Measurements from ENCODE around the gene ACBD6. TPM values are rescaled to one million over a fixed set of nuclear protein-coding genes. Genes with fewer than 3 reads are reported as not detected.

Gene ACBD6
- total RNA-seq, 1 donor from 2014 or later = 80.5 TPM

- no peak overlapping the region for H3K27ac Mint-ChIP-seq
These were observed 253.4 kb downstream of the ACBD6 start for GRCh38 chr1:180248731-180249681.

GRCh38 chr1:180248176-180248575 is 254.2 kb downstream of the ACBD6 start:
- TF ChIP-seq, protein P1, sequence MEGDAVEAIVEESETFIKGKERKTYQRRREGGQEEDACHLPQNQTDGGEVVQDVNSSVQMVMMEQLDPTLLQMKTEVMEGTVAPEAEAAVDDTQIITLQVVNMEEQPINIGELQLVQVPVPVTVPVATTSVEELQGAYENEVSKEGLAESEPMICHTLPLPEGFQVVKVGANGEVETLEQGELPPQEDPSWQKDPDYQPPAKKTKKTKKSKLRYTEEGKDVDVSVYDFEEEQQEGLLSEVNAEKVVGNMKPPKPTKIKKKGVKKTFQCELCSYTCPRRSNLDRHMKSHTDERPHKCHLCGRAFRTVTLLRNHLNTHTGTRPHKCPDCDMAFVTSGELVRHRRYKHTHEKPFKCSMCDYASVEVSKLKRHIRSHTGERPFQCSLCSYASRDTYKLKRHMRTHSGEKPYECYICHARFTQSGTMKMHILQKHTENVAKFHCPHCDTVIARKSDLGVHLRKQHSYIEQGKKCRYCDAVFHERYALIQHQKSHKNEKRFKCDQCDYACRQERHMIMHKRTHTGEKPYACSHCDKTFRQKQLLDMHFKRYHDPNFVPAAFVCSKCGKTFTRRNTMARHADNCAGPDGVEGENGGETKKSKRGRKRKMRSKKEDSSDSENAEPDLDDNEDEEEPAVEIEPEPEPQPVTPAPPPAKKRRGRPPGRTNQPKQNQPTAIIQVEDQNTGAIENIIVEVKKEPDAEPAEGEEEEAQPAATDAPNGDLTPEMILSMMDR (IDR thresholded peaks at IDR 0.05; ENCODE audit: unreplicated experiment) = no peak
- no peak overlapping the region for H3K4me3 Mint-ChIP-seq
- H3K27me3 Mint-ChIP-seq (ENCODE audit: low read depth) = peaks cover 41% of the 10 kb centered on the region
- no peak for DNase-seq (ENCODE audit: low spot score in 2 of 2, unreplicated experiment in 2 of 2)
- H3K9me3 Mint-ChIP-seq = no peaks in the 10 kb centered on the region
- no peaks in the 10 kb centered on the region for H3K36me3 Mint-ChIP-seq
- no peak overlapping the region for H3K27ac Mint-ChIP-seq
- no peaks in the 10 kb centered on the region for H3K4me1 Mint-ChIP-seq

More at GRCh38 chr1:180248731-180249681, 253.4 kb downstream of the ACBD6 start:
- Mint-ChIP-seq H3K36me3 (no peaks in the 10 kb centered on the region), H3K4me1 (no peaks in the 10 kb centered on the region), H3K27me3 (ENCODE audit: low read depth) (peaks cover 36% of the 10 kb centered on the region), H3K9me3 (no peaks in the 10 kb centered on the region), H3K4me3 (no peak overlapping the region)
- no peak for DNase-seq (ENCODE audit: low spot score in 2 of 2, unreplicated experiment in 2 of 2)
- TF ChIP-seq, protein P1 (IDR thresholded peaks at IDR 0.05; ENCODE audit: unreplicated experiment) = no peak

- Mint-ChIP-seq H3K4me1 (no peaks in the 10 kb centered on the region), H3K36me3 (no peaks in the 10 kb centered on the region), H3K4me3 (no peak overlapping the region), H3K9me3 (no peaks in the 10 kb centered on the region), H3K27me3 (ENCODE audit: low read depth) (peaks cover 47% of the 10 kb centered on the region), H3K27ac (no peak overlapping the region)
- TF ChIP-seq, protein P1 (IDR thresholded peaks at IDR 0.05; ENCODE audit: unreplicated experiment) = no peak
- DNase-seq (ENCODE audit: low spot score in 2 of 2, unreplicated experiment in 2 of 2) = no peak
These were observed 254.8 kb downstream of the ACBD6 start for GRCh38 chr1:180247580-180247979.

GRCh38 chr1:180247061-180247460 is 255.3 kb downstream of the ACBD6 start:
- H3K4me1 Mint-ChIP-seq = no peaks in the 10 kb centered on the region
- no peak for DNase-seq (ENCODE audit: low spot score in 2 of 2, unreplicated experiment in 2 of 2)

GRCh38 chr1:180246579-180246978 is 255.8 kb downstream of the ACBD6 start:
- no peaks in the 10 kb centered on the region for H3K36me3 Mint-ChIP-seq
- TF ChIP-seq, protein P1 (IDR thresholded peaks at IDR 0.05; ENCODE audit: unreplicated experiment) = no peak
- H3K27me3 Mint-ChIP-seq (ENCODE audit: low read depth) = peaks cover 57% of the 10 kb centered on the region
- H3K4me3 Mint-ChIP-seq = no peak overlapping the region
- no peaks in the 10 kb centered on the region for H3K4me1 Mint-ChIP-seq
- H3K9me3 Mint-ChIP-seq = no peaks in the 10 kb centered on the region
- H3K27ac Mint-ChIP-seq = no peak overlapping the region
- no peak for DNase-seq (ENCODE audit: low spot score in 2 of 2, unreplicated experiment in 2 of 2)

More at GRCh38 chr1:180247061-180247460, 255.3 kb downstream of the ACBD6 start:
- no peaks in the 10 kb centered on the region for H3K36me3 Mint-ChIP-seq
- H3K4me3 Mint-ChIP-seq = no peak overlapping the region
- TF ChIP-seq, protein P1 (IDR thresholded peaks at IDR 0.05; ENCODE audit: unreplicated experiment) = no peak
- H3K9me3 Mint-ChIP-seq = no peaks in the 10 kb centered on the region
- H3K27ac Mint-ChIP-seq = no peak overlapping the region
- peaks cover 52% of the 10 kb centered on the region for H3K27me3 Mint-ChIP-seq (ENCODE audit: low read depth)
